GM12878 (cell line): ENCODE results near the gene ASCC3. TPM values are rescaled to one million over a fixed set of nuclear protein-coding genes. Genes with fewer than 3 reads are reported as not detected.

Experiments used
- ATAC-seq: fragments of 200-7000 bp; cut with Tn5 transposase; 3 replicates; pipeline ENCODE4 v1.9.1; 2020; ENCODE audit warnings: mild to moderate bottlenecking, moderate library complexity
- BruUV-seq: library from RNA; stranded (reverse); fragments of 400-500 nt; replicated peaks from 2 replicates; lab custom pipeline; 2021; lab: Mats Ljungman, UMichigan
- CTCF ChIA-PET: fragments of 300-600 bp; sonication (Branson Sonifier 250); formaldehyde crosslinking; extraction: SDS; loops from one replicate; lab custom pipeline; 2021; ENCODE audit warnings: inconsistent platforms; lab: Yijun Ruan, JAX
- POLR2A ChIA-PET: fragments of 350-600 bp; formaldehyde crosslinking; extraction: SDS; loops from one replicate; lab custom pipeline; 2021; ENCODE audit warnings: inconsistent platforms; lab: Charles Lee
- RAD21 ChIA-PET: fragments of 300-600 bp; sonication (Branson Sonifier 250); formaldehyde crosslinking; loops from one replicate; lab custom pipeline; 2023; ENCODE audit warnings: antibody characterized with exemption; ENCODE audit not compliant: unreplicated experiment; lab: Charles Lee
- SMC1A ChIA-PET: fragments of 300-600 bp; sonication (Branson Sonifier 250); formaldehyde crosslinking; loops from one replicate; lab custom pipeline; 2023; ENCODE audit not compliant: unreplicated experiment, uncharacterized antibody; lab: Charles Lee
- DNase-seq: peaks from one replicate; pipeline ENCODE4 v3.0.0-alpha.2; 2011; ENCODE audit warnings: low read depth, low spot score
- FAIRE-seq: peaks from 3 replicates; lab custom pipeline; 2011; peaks lifted over from hg19 to GRCh38; lab: Jason Lieb, UNC
- H2AFZ ChIP-seq: 2 replicates; pipeline ENCODE4 v1.6.0; 2011; ENCODE audit warnings: low read depth, low read length, control low read depth; ENCODE audit not compliant: control insufficient read depth
- H3K27ac ChIP-seq: 2 replicates; pipeline ENCODE4 v1.5.1; 2011; ENCODE audit warnings: control low read depth; ENCODE audit not compliant: control insufficient read depth, insufficient read depth
- H3K27me3 ChIP-seq, 2 experiments: replicated peaks in 1 of 2; 2 replicates each; pipeline versions ENCODE4 v1.6.0 to v1.6.1; 2011; ENCODE audit warnings: low read length in 1 of 2; ENCODE audit not compliant: control insufficient read depth in 2 of 2, insufficient read depth in 2 of 2
- H3K36me3 ChIP-seq, 2 experiments: 2 replicates each; pipeline ENCODE4 v1.5.1; 2011; ENCODE audit warnings: low read length in 1 of 2; ENCODE audit not compliant: control insufficient read depth in 2 of 2, insufficient read depth in 2 of 2
- H3K4me1 ChIP-seq: 2 replicates; pipeline ENCODE4 v1.6.1; 2011; ENCODE audit warnings: mild to moderate bottlenecking, low read length, moderate library complexity, mixed read lengths; ENCODE audit not compliant: control insufficient read depth, insufficient read depth
- H3K4me2 ChIP-seq: 2 replicates; pipeline ENCODE4 v1.6.0; 2011; ENCODE audit warnings: control low read depth; ENCODE audit not compliant: control insufficient read depth, insufficient read depth
- H3K4me3 ChIP-seq: fragments of 200-600 bp; sonication (generic); 2 replicates; pipeline ENCODE4 v1.5.1; 2016
- H3K79me2 ChIP-seq: 2 replicates; pipeline ENCODE4 v1.6.0; 2011; ENCODE audit warnings: low read length; ENCODE audit not compliant: control insufficient read depth, insufficient read depth
- H3K9ac ChIP-seq: 2 replicates; pipeline ENCODE4 v1.8.0; 2011; ENCODE audit warnings: low read length, control low read depth, mixed read lengths; ENCODE audit not compliant: control insufficient read depth, insufficient read depth
- H3K9me3 ChIP-seq: replicated peaks from 3 replicates; pipeline ENCODE4 v1.5.1; 2011; ENCODE audit warnings: mild to moderate bottlenecking, low read length; ENCODE audit not compliant: control insufficient read depth, insufficient read depth
- H4K20me1 ChIP-seq: 2 replicates; pipeline ENCODE4 v1.6.0; 2011; ENCODE audit not compliant: control insufficient read depth, insufficient read depth
- BRCA1 ChIP-seq: IDR thresholded peaks from 2 replicates; pipeline ENCODE4 v1.6.1; 2011; ENCODE audit warnings: low read depth, low read length, improper control_type of control experiment
- CBX5 ChIP-seq: sonication (generic); IDR thresholded peaks from 2 replicates; pipeline ENCODE4 v1.6.1; 2016; ENCODE audit warnings: low read depth, moderate library complexity, mild to moderate bottlenecking, inconsistent platforms
- CUX1 ChIP-seq: IDR thresholded peaks from 2 replicates; pipeline ENCODE4 v1.6.1; 2012; ENCODE audit warnings: improper control_type of control experiment, low read depth, low read length; ENCODE audit not compliant: insufficient replicate concordance
- DPF2 ChIP-seq: fragments of 450-650 bp; IDR thresholded peaks from 2 replicates; pipeline ENCODE4 v1.6.1; 2017; ENCODE audit warnings: mild to moderate bottlenecking
- IKZF2 ChIP-seq, 2 experiments: fragments of 450-650 bp; IDR thresholded peaks; 2 replicates each; pipeline ENCODE4 v1.6.1; 2017; ENCODE audit warnings: mild to moderate bottlenecking in 2 of 2, moderate library complexity in 2 of 2
- MEF2A ChIP-seq: IDR thresholded peaks from 2 replicates; pipeline ENCODE4 v1.6.1; 2011; ENCODE audit warnings: low read depth, mild to moderate bottlenecking, low read length, moderate library complexity; ENCODE audit not compliant: insufficient read depth
- PAX5 ChIP-seq: IDR thresholded peaks from 2 replicates; pipeline ENCODE4 v1.6.1; 2011; ENCODE audit warnings: low read depth, low read length, borderline replicate concordance
- RAD51 ChIP-seq: fragments of 450-650 bp; IDR thresholded peaks from 2 replicates; pipeline ENCODE4 v1.6.1; 2016; ENCODE audit warnings: moderate library complexity, mild to moderate bottlenecking, inconsistent platforms
- ZBTB40 ChIP-seq: fragments of 450-650 bp; IDR thresholded peaks from 2 replicates; pipeline ENCODE4 v1.6.1; 2016; ENCODE audit warnings: mild to moderate bottlenecking, moderate library complexity, borderline replicate concordance
- ZNF24 ChIP-seq: fragments of 450-650 bp; IDR thresholded peaks from 2 replicates; pipeline ENCODE4 v1.6.1; 2017; ENCODE audit warnings: antibody characterized with exemption, mild to moderate bottlenecking
- ZNF622 ChIP-seq: fragments of 450-650 bp; IDR thresholded peaks from 2 replicates; pipeline ENCODE4 v1.6.1; 2017; ENCODE audit warnings: mild to moderate bottlenecking, inconsistent platforms
- WGBS: methylation state at CpG from one replicate; pipeline ENCODE4 v1.1.6; 2016; ENCODE audit warnings: low lambda C conversion rate; ENCODE audit not compliant: insufficient replicate concordance, insufficient coverage; ENCODE audit errors: missing lambda C conversion rate; 5-methylcytosine and 5-hydroxymethylcytosine counted together
- in situ Hi-C: fragments of 300-500 bp; cut with MboI; formaldehyde crosslinking; loops from 9 replicates; pipeline ENCODE4 v1.14.3; 2018; ENCODE audit warnings: mixed read lengths
- intact Hi-C: fragments of 100-400 bp; cut with micrococcal nuclease; formaldehyde crosslinking; loops from one replicate; pipeline ENCODE4 v1.14.2; 2022; ENCODE audit not compliant: unreplicated experiment
- polyA plus RNA-seq, 11 experiments: library from polyadenylated mRNA; depleted of rRNA in 4 of 11; unstranded in 6 of 11; stranded (reverse) in 5 of 11; fragments of >200 nt; fragmentation: Nextera tagmentation in 4 of 11; fragmentation: Illumina TruSeq in 1 of 11; extraction: Ambion mirVana in 4 of 11; extraction: Trizol in 1 of 11; gene quantifications; 1 replicate in 1 of 11; 2 replicates in 10 of 11; pipeline versions ENCODE4 v1.2.1 to v1.2.3, GENCODE V29; 2011 to 2016; ENCODE audit warnings: inconsistent platforms in 2 of 11, missing spikeins in 2 of 11, low read depth in 1 of 11
- total RNA-seq, 4 experiments: library from RNA; depleted of rRNA in 3 of 4; stranded (reverse); fragments of >200 nt in 3 of 4; fragmentation: Illumina TruSeq in 1 of 4; extraction: Trizol in 1 of 4; gene quantifications; 2 replicates each; pipeline versions ENCODE4 v1.2.1 to v1.2.3, GENCODE V29; 2013 to 2021
- TF ChIP-seq, protein P1 (sequence below), 3 experiments: IDR thresholded peaks in 2 of 3; conservative IDR thresholded peaks in 1 of 3; 2 replicates each; pipeline ENCODE4 v1.5.1; 2011; ENCODE audit warnings: low read depth in 3 of 3, low read length in 3 of 3, mild to moderate bottlenecking in 3 of 3, control low read depth in 2 of 3, moderate library complexity in 2 of 3, inconsistent platforms in 1 of 3, mixed read lengths in 1 of 3; ENCODE audit not compliant: control insufficient read depth in 2 of 3, insufficient read depth in 1 of 3; ENCODE audit errors: extremely low read depth in 1 of 3

Gene ASCC3
- total and polyA plus RNA-seq, 10 of the 15 experiments (the other 5 are each of a cell fraction or from before 2014, with no cell fraction given), result 19.9 to 76.2 (median 55.9) TPM

- no peak overlapping the region for H3K4me3 ChIP-seq
- ChIA-PET POLR2A (interaction anchor here (0.6 kb wide), 1 partner anchor 536 kb away, joined by 3 read pairs; no protein-coding TSS in a partner anchor), RAD21 (interaction anchor here (0.8 to 1.3 kb wide), 10 partner anchors 9 to 550 kb away, joined by 3 to 6 read pairs (median 3); no protein-coding TSS in a partner anchor), CTCF (interaction anchor here (0.6 to 4.2 kb wide), 24 partner anchors 9 to 790 kb away, joined by 3 to 19 read pairs (median 4); no protein-coding TSS in a partner anchor), SMC1A (interaction anchor here (0.7 to 2.1 kb wide), 12 partner anchors 10 to 656 kb away, joined by 3 to 8 read pairs (median 4); no protein-coding TSS in a partner anchor)
- ATAC-seq (peak; percentile 66), DNase-seq (no peak), FAIRE-seq (peak; percentile 78)
- no peaks in the 10 kb centered on the region for H3K9me3 ChIP-seq
- H3K4me2 ChIP-seq, result no peak overlapping the region
- H3K4me1 ChIP-seq, result no peaks in the 10 kb centered on the region
- H4K20me1 ChIP-seq, result no peaks in the 10 kb centered on the region
- H3K9ac ChIP-seq, result no peak overlapping the region
- no TSS peak for BruUV-seq
- in situ Hi-C loops, result no loop called here
- no peak overlapping the region for H3K27ac ChIP-seq
- WGBS, result 50% methylated on average over 2 of the region's 2 CpGs
- no peaks in the 10 kb centered on the region for H3K79me2 ChIP-seq
- H3K36me3 ChIP-seq, result peaks cover 0 to 11% of the 10 kb centered on the region in 2 experiments; a peak in 3 of 4 replicates
- H3K27me3 ChIP-seq, result no peaks in the 10 kb centered on the region
- H2AFZ ChIP-seq, result no peak overlapping the region
- intact Hi-C loops, result loop anchor here (2.0 to 5.0 kb wide), 5 partner anchors 181 to 656 kb away; no protein-coding TSS in a partner anchor
- TF ChIP-seq BRCA1 (no peak), RAD51 (no peak), CBX5 (no peak), MEF2A (no peak), ZNF622 (no peak), DPF2 (no peak), PAX5 (no peak), ZNF24 (no peak), ZBTB40 (no peak), IKZF2 (IDR thresholded peaks at IDR 0.05) (no peak), CUX1 (no peak)
- TF ChIP-seq, protein P1, sequence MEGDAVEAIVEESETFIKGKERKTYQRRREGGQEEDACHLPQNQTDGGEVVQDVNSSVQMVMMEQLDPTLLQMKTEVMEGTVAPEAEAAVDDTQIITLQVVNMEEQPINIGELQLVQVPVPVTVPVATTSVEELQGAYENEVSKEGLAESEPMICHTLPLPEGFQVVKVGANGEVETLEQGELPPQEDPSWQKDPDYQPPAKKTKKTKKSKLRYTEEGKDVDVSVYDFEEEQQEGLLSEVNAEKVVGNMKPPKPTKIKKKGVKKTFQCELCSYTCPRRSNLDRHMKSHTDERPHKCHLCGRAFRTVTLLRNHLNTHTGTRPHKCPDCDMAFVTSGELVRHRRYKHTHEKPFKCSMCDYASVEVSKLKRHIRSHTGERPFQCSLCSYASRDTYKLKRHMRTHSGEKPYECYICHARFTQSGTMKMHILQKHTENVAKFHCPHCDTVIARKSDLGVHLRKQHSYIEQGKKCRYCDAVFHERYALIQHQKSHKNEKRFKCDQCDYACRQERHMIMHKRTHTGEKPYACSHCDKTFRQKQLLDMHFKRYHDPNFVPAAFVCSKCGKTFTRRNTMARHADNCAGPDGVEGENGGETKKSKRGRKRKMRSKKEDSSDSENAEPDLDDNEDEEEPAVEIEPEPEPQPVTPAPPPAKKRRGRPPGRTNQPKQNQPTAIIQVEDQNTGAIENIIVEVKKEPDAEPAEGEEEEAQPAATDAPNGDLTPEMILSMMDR (IDR thresholded peaks at IDR 0.05 in 2 of 3, conservative IDR thresholded peaks at IDR 0.05 in 1 of 3; ENCODE audit: control insufficient read depth in 2 of 3, extremely low read depth in 1 of 3, insufficient read depth in 1 of 3, low read depth in 3 of 3, low read length in 3 of 3), result peak; percentile 43 to 78 (median 45); a peak in 3 of 6 replicates
These were observed 223.3 kb downstream of the ASCC3 start for GRCh38 chr6:100657678-100658330.
